ENCODE results near the gene RAD51AP2. TPM values are rescaled to one million over a fixed set of nuclear protein-coding genes. Genes with fewer than 3 reads are reported as not detected.

The RAD51AP2 gene
- total and polyA plus RNA-seq, 11 donors: 0.07 to 0.19 (median 0.16) TPM; not detected in 2

- H3K9me3 ChIP-seq: no peaks in the 10 kb centered on the region
- no peak overlapping the region for H3K27ac ChIP-seq
- H3K27me3 ChIP-seq: no peaks in the 10 kb centered on the region
- no peaks in the 10 kb centered on the region for H3K36me3 ChIP-seq
- peaks cover 0 to 4% (median 0%) of the 10 kb centered on the region in 12 donors for H3K4me1 ChIP-seq
- WGBS, 4 donors: 53 to 64% (median 59%) methylated on average over 5 of the region's 5 CpGs
- H3K4me3 ChIP-seq: no peak overlapping the region
- TF ChIP-seq POLR2A (IDR thresholded peaks at IDR 0.05): no peak
- ATAC-seq (no peak), DNase-seq (no peak)
- intact Hi-C loops (cut with DNase I): no loop called here
Measured at GRCh38 chr2:17557596-17557995, 39.4 kb upstream of the RAD51AP2 start.

DNA sequence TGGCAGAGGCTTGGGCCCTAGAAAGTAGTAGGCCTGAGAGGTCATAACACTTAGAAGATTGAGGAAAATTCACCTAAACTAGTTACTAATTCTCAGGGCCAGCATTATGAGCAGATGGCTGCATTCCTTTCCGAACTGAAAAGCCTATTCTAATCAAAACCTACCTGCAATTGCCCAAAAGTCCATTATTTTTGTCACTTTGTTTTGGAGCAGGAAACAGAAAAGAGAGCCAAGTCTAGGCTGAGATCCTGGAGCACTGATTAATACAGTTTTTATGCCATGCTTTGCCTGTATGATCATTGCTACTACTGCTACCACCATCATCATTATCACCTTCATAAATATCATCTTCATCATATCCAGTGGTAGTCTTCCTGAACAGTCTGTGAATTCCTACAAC lies 36.9 kb upstream of the RAD51AP2 start:
- H3K27ac ChIP-seq: no peak overlapping the region
- no peaks in the 10 kb centered on the region for H3K9me3 ChIP-seq
- peaks cover 0 to 4% (median 0%) of the 10 kb centered on the region in 12 donors for H3K4me1 ChIP-seq
- WGBS, 4 donors: 76 to 91% (median 86%) methylated on average over 1 of the region's 1 CpG
- no peak overlapping the region for H3K4me3 ChIP-seq
- DNase-seq (no peak), ATAC-seq (no peak)
- no peaks in the 10 kb centered on the region for H3K27me3 ChIP-seq
- no peaks in the 10 kb centered on the region for H3K36me3 ChIP-seq
- TF ChIP-seq, protein P1, sequence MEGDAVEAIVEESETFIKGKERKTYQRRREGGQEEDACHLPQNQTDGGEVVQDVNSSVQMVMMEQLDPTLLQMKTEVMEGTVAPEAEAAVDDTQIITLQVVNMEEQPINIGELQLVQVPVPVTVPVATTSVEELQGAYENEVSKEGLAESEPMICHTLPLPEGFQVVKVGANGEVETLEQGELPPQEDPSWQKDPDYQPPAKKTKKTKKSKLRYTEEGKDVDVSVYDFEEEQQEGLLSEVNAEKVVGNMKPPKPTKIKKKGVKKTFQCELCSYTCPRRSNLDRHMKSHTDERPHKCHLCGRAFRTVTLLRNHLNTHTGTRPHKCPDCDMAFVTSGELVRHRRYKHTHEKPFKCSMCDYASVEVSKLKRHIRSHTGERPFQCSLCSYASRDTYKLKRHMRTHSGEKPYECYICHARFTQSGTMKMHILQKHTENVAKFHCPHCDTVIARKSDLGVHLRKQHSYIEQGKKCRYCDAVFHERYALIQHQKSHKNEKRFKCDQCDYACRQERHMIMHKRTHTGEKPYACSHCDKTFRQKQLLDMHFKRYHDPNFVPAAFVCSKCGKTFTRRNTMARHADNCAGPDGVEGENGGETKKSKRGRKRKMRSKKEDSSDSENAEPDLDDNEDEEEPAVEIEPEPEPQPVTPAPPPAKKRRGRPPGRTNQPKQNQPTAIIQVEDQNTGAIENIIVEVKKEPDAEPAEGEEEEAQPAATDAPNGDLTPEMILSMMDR (IDR thresholded peaks at IDR 0.05): no peak
- TF ChIP-seq POLR2A (IDR thresholded peaks at IDR 0.05): no peak
- intact Hi-C loops (cut with DNase I): no loop called here

- intact Hi-C loops (cut with DNase I): no loop called here
- ATAC-seq: no peak
- WGBS, 4 donors: 83 to 94% (median 88%) methylated on average over 2 of the region's 2 CpGs
- H3K27me3 ChIP-seq: peaks cover 0 to 6% (median 0%) of the 10 kb centered on the region in 9 donors
- DNase-seq: no peak
- H3K4me1 ChIP-seq: no peaks in the 10 kb centered on the region
- no peak overlapping the region for H3K4me3 ChIP-seq
- H3K9me3 ChIP-seq: no peaks in the 10 kb centered on the region
- no peaks in the 10 kb centered on the region for H3K36me3 ChIP-seq
- no peak for TF ChIP-seq POLR2A (IDR thresholded peaks at IDR 0.05)
- TF ChIP-seq, protein P1 (IDR thresholded peaks at IDR 0.05): no peak
- H3K27ac ChIP-seq: no peak overlapping the region
Measured at GRCh38 chr2:17550907-17551306, 32.7 kb upstream of the RAD51AP2 start.

- WGBS, 4 donors: 62 to 76% (median 71%) methylated on average over 5 of the region's 5 CpGs
- Histone ChIP-seq H3K4me3 (no peak overlapping the region), H3K27me3 (peaks cover 0 to 17% (median 0%) of the 10 kb centered on the region in 9 donors), H3K9me3 (no peaks in the 10 kb centered on the region), H3K4me1 (peaks cover 0 to 3% (median 0%) of the 10 kb centered on the region in 12 donors), H3K27ac (no peak overlapping the region), H3K36me3 (no peaks in the 10 kb centered on the region)
- no peak for ATAC-seq
- no peak for TF ChIP-seq POLR2A (IDR thresholded peaks at IDR 0.05)
- TF ChIP-seq, protein P1 (IDR thresholded peaks at IDR 0.05): no peak
- intact Hi-C loops (cut with DNase I): loop anchor here in 1 of 10 donors (10.0 kb wide), 1 partner anchor 97 kb away; no protein-coding TSS in a partner anchor
- DNase-seq: no peak
Measured at GRCh38 chr2:17547737-17548136, 29.5 kb upstream of the RAD51AP2 start.

- intact Hi-C loops (cut with DNase I): loop anchor here in 1 of 10 donors (10.0 kb wide), 1 partner anchor 98 kb away; no protein-coding TSS in a partner anchor
- Histone ChIP-seq H3K9me3 (no peaks in the 10 kb centered on the region), H3K36me3 (no peaks in the 10 kb centered on the region), H3K27me3 (peaks cover 0 to 22% (median 0%) of the 10 kb centered on the region in 9 donors), H3K27ac (no peak overlapping the region), H3K4me1 (peaks cover 0 to 3% (median 0%) of the 10 kb centered on the region in 12 donors), H3K4me3 (no peak overlapping the region)
- no peak for ATAC-seq
- DNase-seq: no peak
- no peak for TF ChIP-seq POLR2A (IDR thresholded peaks at IDR 0.05)
- TF ChIP-seq, protein P1 (IDR thresholded peaks at IDR 0.05): no peak
- 84 to 88% (median 86%) methylated on average over 2 of the region's 2 CpGs for WGBS, 4 donors
Measured at GRCh38 chr2:17547237-17547636, 29.0 kb upstream of the RAD51AP2 start.

Measured in heart left ventricle (tissue), 16 donors.